GM12878 (cell line): Measurements from ENCODE around the gene DLG4.

Experiments
- E4F1 ChIP-seq: fragments of 450-650 bp; IDR thresholded peaks from 2 replicates; pipeline ENCODE4 v1.6.1; 2018; ENCODE audit warnings: borderline replicate concordance, mild to moderate bottlenecking; ENCODE audit not compliant: partially characterized antibody
- NFYB ChIP-seq: IDR thresholded peaks from 2 replicates; pipeline ENCODE4 v1.6.1; 2011; ENCODE audit warnings: low read depth, mild to moderate bottlenecking, low read length, improper control_type of control experiment, moderate library complexity; ENCODE audit not compliant: insufficient read depth
- NR2C2 ChIP-seq: IDR thresholded peaks from 2 replicates; pipeline ENCODE4 v1.6.1; 2011; ENCODE audit warnings: borderline replicate concordance, low read depth; ENCODE audit not compliant: control insufficient read depth, insufficient read length
- POLR2A ChIP-seq: IDR thresholded peaks from 2 replicates; pipeline ENCODE4 v1.6.1; 2011; ENCODE audit warnings: low read depth, mild to moderate bottlenecking, low read length
- STAT3 ChIP-seq: IDR thresholded peaks from 2 replicates; pipeline ENCODE4 v1.6.1; 2011; ENCODE audit warnings: low read depth, low read length, improper control_type of control experiment
- TARDBP ChIP-seq: IDR thresholded peaks from 2 replicates; pipeline ENCODE4 v1.6.1; 2016; ENCODE audit warnings: borderline replicate concordance
- TF ChIP-seq, protein P1 (sequence below), 3 experiments: IDR thresholded peaks in 2 of 3; conservative IDR thresholded peaks in 1 of 3; 2 replicates each; pipeline ENCODE4 v1.5.1; 2011; ENCODE audit warnings: low read depth in 3 of 3, low read length in 3 of 3, mild to moderate bottlenecking in 3 of 3, control low read depth in 2 of 3, moderate library complexity in 2 of 3, inconsistent platforms in 1 of 3, mixed read lengths in 1 of 3; ENCODE audit not compliant: control insufficient read depth in 2 of 3, insufficient read depth in 1 of 3; ENCODE audit errors: extremely low read depth in 1 of 3

DNA sequence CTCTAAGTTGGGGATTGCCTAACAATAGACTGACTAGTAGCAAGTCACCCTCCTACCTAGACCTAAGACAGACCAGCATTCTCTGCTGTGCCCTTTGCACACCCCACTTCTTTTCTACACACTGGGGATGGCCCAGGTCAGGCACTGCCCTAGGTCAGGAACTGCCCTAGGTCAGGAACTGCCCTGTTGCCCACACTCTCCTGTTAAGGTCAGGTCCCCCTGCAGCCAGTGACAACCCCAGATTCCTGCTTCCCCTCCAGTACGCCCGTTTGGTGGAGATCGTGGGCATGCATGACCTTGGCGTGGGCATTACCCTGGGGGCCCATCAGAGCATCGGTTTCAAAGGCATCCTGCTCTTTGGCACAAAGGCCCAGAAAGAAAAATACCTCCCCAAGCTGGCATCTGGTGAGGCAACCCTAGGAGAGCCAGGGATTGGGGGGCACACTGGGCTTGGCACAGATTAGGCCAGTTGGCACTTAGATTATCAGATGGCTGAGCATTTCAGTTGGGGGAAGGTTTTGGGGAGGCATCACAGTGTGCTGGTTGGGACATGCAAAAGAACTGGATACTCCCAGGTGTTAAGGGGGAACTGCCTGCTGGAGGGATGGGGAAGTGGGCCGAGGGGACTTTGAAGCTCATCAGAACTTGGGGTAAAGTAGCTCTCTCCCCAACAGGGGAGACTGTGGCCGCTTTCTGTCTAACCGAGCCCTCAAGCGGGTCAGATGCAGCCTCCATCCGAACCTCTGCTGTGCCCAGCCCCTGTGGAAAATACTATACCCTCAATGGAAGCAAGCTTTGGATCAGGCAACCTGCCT, 1.8 kb upstream of the DLG4 start:
- TF ChIP-seq, protein P1, sequence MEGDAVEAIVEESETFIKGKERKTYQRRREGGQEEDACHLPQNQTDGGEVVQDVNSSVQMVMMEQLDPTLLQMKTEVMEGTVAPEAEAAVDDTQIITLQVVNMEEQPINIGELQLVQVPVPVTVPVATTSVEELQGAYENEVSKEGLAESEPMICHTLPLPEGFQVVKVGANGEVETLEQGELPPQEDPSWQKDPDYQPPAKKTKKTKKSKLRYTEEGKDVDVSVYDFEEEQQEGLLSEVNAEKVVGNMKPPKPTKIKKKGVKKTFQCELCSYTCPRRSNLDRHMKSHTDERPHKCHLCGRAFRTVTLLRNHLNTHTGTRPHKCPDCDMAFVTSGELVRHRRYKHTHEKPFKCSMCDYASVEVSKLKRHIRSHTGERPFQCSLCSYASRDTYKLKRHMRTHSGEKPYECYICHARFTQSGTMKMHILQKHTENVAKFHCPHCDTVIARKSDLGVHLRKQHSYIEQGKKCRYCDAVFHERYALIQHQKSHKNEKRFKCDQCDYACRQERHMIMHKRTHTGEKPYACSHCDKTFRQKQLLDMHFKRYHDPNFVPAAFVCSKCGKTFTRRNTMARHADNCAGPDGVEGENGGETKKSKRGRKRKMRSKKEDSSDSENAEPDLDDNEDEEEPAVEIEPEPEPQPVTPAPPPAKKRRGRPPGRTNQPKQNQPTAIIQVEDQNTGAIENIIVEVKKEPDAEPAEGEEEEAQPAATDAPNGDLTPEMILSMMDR (IDR thresholded peaks at IDR 0.05 in 2 of 3, conservative IDR thresholded peaks at IDR 0.05 in 1 of 3; ENCODE audit: control insufficient read depth in 2 of 3, extremely low read depth in 1 of 3, insufficient read depth in 1 of 3, low read depth in 3 of 3, low read length in 3 of 3), result no peak
- TF ChIP-seq E4F1 (no peak), STAT3 (no peak), NFYB (no peak), TARDBP (no peak), NR2C2 (no peak), POLR2A (peak; percentile 60; the same call in 1 of the 2 replicates)
